Epithelial cell of esophagus (primary cell): Measurements from ENCODE around the gene SERINC3.
A peak's percentile ranks its signal among the peaks of the same experiment; 100 is the strongest.

Experiments
- DNase-seq: peaks from one replicate; pipeline ENCODE4 v3.0.0; 2010; ENCODE audit warnings: low read depth
- H3K4me3 ChIP-seq: 2 replicates; pipeline ENCODE4 v1.5.1; 2011; ENCODE audit warnings: mild to moderate bottlenecking, low read length, control low read depth
- CTCF ChIP-seq: IDR thresholded peaks from 2 replicates; pipeline ENCODE4 v1.5.1; 2011; ENCODE audit warnings: low read depth, mild to moderate bottlenecking, low read length, control low read depth, inconsistent platforms; ENCODE audit not compliant: insufficient read depth; ENCODE audit errors: missing control alignments

Gene SERINC3

GRCh38 chr20:44455126-44455525, 66.7 kb downstream of the SERINC3 start:
- H3K4me3 ChIP-seq: no peak overlapping the region

GRCh38 chr20:44454306-44454963, 67.4 kb downstream of the SERINC3 start:
- DNase-seq: no peak
- no peak for TF ChIP-seq CTCF
- H3K4me3 ChIP-seq: no peak overlapping the region

More at GRCh38 chr20:44455126-44455525, 66.7 kb downstream of the SERINC3 start:
- TF ChIP-seq CTCF: no peak
- DNase-seq: no peak

- no peak overlapping the region for H3K4me3 ChIP-seq
- TF ChIP-seq CTCF: no peak
- DNase-seq: no peak
Observed at GRCh38 chr20:44450903-44451450, 70.9 kb downstream of the SERINC3 start.

GRCh38 chr20:44450281-44450889, 71.5 kb downstream of the SERINC3 start:
- no peak for DNase-seq
- no peak for TF ChIP-seq CTCF
- no peak overlapping the region for H3K4me3 ChIP-seq

- H3K4me3 ChIP-seq: no peak overlapping the region
- TF ChIP-seq CTCF: no peak
- DNase-seq: no peak
Observed at GRCh38 chr20:44449864-44450263, 72.0 kb downstream of the SERINC3 start.

GRCh38 chr20:44448753-44449546, 72.9 kb downstream of the SERINC3 start:
- peak; percentile 39 for DNase-seq
- peak; percentile 42 for TF ChIP-seq CTCF
- H3K4me3 ChIP-seq: no peak overlapping the region
